ENCODE measurements around the gene GJC1.

GJC1 gene

DNA sequence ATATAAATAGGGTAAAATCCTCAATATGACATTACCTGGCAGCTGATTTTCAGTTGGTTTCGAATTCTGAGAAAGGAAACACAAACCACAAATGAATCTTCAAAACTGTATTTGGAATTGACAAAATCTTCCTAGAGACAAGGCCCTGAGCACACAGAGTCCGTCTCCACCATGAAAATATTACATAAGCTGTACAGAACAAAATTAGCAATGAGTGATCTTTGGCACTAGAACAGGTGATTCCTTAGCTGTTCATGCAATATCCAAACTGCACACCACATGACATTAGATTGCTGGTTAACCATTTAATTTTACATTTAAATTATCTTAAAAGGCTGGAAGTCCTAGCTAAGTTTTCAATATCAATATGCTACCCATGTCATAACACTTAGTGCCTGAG, 31.7 kb downstream of the GJC1 start:
- DNase-seq, result no peak

DNA sequence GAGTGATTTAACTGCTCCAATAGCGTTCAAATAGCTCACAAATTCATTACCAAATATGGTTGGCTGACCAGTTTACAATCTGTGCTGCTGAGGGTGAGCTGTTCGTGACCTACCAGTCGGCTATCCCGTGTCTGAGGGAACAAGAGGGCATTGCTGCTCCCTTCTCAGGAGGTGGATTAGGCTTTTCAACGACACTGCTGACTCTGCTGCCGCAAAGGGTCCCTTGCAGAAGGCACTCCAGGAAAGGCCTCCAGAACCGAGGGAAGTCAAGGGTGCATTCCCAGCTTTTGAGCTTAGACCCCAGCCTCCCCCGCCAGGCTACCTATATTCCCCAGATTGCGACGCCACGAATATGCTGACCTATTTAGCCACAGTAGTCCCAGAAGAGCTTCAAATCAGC, 32.3 kb downstream of the GJC1 start:
- no peak for DNase-seq

DNA sequence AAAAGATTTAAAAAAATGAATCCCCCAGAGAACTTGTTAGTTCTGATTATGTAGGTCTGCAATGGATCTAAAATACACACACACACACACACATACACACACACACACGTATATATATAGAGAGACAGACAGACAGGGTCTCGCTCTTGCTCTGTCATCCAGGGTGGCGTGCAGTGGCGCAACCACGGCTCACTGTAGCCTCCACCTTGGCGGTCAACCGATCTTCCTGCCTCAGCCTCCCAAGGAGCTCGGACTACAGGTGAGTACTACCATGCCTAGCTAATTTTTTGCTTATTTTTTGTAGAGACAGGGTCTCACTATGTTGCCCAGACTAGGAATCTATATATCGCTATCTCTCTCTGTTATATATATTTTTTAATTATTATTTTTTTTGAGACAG, 33.4 kb downstream of the GJC1 start:
- DNase-seq, result no peak

DNA sequence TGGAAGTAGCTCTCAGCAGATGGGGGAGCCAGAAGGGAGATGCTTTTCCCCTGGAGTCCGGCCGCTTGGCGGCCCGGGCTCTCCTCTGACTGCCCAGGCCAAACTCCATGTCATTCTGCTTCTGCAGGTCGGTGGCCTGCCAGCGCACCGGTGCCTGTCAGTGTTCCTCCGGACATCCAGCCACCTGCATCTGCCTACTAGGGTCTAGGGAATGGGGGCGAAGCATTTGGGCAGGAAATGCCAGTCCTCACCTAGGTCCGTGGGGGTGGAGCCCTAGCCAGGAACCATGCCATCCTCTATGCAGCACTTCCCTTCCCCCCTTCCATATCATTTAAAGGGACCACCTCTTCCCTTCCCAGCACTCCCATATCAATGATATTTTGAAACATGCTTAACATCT, 34.2 kb downstream of the GJC1 start:
- no peak for DNase-seq

DNA sequence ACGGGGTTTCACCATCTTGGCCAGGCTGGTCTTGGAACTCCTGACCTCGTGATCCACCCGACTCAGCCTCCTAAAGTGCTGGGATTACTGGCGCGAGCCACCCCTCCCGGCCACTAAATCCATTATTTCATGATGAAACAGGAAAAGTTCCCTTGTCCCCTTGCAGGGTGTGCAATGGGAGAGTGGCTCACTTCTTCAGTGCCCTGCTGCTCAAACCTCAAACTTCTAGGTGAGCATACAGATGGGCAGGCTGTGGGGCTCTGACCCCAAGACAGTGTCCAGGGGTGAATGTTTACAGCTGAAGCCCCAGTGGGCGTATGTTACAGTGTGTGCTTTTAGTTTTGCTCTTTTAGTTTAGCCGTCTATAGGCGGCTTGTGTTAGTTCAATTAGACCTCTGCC, 34.7 kb downstream of the GJC1 start:
- no peak for DNase-seq

DNA sequence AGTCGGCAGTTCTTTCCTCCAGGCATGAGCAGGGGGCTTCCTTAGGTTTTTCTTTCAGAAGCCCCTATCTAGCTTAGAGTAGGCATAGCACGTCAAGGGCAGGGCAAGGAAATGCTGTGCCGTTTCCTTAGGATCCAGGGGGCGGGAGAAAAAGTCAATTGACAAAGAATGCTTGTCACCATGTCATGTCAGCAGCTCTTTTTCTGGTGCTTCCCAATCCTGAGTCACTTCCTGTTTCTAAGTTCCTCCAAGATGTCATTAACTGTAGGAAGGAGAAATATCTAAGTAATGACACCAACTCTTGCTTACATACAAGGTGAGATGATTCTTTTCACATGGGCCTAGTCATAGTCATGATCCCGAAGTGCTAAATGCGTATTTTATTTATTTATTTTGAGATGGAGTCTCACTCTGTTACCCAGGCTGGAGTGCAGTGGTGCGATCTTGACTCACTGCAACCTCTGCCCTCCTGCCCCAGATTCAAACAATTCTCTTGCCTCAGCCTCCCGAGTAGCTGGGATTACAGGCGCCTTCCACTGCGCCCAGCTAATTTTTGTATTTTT, 35.2 kb downstream of the GJC1 start:
- peak; percentile 90 for DNase-seq

DNA sequence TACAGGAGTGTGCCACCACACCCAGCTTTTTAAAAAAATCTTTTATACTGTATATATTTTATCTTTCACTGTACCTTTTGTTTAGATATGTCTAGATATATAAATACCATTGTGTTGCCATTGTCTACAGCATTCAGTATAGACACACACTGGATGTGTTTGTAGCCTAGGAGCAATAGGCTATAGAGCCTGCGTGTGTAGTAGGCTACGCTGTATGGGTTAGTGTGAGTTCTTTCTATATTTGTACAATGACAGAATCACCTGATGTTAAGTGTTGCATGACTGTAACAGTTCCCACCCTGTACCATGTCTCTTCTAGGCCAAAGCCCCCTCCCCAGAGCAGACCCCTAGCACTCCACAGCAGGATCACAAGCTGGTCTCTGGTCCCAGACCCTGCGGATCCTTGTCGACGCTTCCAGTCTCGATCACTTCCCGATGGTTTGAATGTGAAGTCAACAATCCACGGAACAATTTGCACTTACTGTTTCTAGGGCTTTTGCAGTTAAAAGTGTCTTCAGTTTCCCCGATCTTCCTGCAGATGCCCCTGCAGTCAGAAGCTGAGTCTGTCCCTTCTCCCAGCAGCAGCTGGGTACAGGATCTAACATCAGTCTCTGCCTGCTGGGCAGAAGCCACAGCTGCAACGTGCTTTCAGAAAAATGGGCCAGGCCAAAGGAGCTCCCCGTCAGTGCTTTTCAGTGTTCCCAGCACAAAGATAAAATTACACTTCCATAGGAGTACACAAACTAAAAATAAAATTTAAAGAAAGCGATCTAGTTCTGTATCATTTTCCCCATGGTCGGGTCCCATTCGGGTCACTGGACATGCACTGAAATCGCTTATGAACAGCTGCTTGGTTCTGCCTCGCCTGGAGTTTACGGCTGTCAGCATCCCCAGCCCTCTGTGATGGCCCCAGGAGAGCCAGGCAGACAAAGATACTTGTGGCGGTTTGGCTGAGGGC, 35.9 kb downstream of the GJC1 start:
- peak; percentile 34 for DNase-seq

DNA sequence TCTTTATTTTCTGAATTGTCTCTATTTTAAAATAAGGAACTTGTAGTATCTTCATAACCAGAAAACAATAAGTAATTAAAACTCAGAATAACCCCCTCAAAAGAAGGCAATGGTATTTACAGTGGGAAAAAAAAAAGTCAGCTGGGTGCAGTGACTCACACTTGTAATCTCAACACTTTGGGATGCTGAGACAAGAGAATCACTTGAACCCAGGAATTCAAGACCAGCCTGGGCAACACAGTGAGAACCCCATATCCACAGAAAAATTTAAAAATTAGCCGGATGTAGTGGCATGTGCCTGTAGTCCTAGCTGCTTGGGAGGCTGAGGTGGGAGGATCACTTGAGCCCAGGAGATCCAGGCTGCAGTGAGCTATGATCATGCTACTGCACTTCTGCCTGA, 37.8 kb downstream of the GJC1 start:
- peak; percentile 57 for DNase-seq

DNA sequence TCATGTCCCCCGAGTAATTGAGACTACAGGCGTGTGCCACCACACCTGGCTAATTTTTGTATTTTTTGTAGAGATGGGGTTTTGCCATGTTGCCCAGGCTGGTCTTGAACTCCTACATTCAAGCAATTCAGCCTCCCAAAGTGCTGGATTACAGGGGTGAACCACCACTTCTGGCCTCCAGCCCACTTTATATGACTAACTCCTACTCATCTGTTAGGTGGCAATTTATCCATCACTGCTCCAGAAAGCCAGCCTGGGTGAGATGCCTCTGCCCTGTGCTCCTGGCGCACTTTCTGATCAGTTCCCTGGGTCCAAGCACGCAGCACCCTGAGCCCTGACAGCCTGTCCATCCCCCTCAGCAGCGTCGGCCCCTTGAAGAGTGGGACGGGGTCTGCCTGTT, 41.9 kb downstream of the GJC1 start:
- no peak for DNase-seq

DNA sequence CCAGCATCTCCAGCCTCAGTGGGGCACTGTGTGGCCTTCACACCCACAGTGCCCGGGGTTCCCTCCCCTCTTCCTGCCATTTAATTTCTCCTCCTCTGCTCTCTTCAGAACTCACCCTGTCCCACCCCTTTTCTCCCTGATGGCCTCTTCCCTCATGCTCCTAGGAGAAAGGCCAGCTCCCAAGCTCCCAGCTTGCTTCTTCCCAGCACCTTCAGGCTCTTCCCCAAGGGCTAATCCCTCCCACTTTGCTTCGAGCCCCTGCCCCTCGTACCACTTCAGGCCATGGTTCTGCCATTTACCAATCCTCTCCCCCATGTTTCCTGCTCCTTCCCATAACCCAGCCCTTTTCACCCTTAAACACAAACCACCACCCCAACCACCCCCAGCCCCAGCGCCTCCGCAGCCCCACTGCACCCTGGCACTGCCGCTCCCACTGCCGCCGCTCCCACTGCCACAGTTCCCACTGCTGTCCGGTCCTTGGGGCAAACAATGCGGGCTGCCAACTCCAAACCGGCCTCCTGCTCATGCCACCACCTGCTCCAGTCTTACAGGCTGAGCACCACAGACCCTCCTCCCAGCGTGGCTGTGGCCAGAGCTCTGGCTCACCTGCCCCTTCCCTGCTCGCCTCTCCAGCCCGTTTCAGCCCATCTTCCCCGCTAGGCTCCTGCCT, 42.7 kb downstream of the GJC1 start:
- no peak for DNase-seq

DNA sequence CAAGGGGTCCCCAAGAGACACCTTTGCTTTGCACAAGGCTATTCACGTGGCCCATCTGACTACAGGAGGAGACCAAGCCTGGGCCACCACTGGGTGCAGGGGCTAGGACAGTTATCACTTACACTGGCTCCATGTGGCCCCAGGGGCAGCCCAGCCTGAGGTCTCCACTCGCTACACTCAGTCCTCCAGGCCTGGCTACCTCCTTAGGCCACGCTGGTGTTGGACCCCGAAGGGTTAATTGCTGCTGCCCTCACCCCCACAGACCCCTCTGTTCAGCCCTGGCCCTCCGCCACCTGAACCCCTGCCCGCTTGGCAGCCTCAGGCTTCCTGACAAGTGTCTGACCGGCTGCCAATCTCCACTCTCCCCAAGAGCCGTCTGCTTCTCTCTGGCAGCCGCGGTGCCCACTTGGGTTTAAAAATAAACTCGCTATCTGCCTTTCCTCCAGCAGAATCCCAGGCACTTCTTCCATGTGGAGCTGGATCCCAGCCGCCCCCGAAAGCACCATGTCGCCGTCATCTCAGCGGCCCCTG, 43.5 kb downstream of the GJC1 start:
- no peak for DNase-seq

DNA sequence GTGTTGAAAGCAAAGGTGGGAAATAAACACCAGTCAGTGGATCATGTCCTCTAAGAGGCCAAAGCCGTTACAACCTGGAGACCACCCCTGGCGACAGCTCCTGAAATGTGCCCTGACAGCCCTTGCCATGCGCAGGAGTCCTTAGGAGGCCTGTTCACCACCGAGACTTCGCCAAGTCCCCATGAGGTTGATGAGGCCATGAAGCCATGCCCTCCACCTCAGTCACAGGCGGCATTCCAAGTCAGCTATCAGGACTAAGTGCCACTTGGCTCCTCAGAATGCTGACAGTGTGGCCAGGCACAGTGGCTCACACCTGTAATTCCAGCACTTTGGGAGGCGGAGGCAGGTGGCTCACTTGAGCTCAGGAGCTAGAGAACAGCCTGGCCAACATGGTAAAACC, 44.2 kb downstream of the GJC1 start:
- DNase-seq, result no peak

DNA sequence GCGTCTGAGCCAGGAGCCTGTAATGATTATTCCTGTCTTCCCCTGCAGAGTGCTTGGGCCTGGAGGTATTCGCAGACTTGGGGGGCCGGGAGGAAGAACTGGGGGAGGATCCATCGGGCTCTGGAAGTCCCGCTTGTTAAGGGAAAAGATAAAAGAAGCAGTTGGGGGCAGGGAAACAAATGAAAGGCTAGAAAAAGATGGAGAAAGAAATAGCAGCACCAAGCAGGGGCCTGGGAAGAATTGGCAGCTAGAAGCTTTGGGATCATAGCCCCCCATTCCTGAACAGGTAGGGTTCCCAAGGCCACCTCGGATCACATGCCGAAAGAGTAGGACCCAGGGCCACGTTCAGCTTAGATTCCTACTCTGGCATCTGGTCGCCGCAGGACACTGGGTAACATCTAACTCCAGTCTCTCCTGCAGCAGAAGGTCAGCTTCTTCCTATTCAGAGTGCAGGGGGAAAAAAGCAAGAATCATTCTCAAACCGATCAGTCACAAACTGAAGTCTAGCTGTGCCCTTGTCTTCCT, 47.7 kb downstream of the GJC1 start:
- no peak for DNase-seq

DNA sequence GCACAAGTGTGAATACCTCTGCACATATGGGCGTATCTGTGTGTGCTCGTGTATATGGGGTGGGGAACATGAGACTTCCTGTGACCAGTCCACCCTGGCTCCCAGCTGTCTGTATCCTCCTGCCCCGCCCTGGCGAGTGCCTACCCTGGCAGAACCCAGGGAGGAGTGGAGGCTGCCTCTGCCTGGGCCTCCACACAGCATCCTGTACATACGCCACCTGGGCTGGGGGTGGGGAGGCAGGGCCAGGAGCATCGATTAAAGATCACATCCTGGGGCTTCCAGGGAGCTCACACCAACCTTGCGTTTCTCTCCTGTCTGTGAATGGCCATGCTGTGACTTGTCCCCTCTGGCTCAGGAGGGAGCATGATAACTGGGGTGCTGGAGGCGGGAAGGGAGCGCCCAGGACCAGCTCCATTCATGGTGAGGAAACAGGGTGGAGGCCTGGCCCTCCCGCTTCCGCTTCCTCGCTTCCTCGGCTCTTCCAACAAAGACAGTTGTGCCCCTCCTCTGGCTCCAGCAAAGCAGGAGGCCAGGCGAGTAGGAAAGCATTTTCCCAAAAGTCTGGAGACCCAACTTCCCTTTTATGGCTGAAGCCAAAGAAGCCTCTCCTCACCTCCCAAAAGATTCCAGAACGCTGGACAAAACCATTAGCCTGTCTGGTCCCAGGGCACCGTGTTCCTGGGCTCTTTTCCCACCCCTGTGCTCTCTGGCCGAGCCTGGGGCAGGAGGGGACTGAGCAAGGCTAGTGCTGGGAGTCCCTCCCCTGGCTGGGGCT, 48.3 kb downstream of the GJC1 start:
- DNase-seq, result no peak

DNA sequence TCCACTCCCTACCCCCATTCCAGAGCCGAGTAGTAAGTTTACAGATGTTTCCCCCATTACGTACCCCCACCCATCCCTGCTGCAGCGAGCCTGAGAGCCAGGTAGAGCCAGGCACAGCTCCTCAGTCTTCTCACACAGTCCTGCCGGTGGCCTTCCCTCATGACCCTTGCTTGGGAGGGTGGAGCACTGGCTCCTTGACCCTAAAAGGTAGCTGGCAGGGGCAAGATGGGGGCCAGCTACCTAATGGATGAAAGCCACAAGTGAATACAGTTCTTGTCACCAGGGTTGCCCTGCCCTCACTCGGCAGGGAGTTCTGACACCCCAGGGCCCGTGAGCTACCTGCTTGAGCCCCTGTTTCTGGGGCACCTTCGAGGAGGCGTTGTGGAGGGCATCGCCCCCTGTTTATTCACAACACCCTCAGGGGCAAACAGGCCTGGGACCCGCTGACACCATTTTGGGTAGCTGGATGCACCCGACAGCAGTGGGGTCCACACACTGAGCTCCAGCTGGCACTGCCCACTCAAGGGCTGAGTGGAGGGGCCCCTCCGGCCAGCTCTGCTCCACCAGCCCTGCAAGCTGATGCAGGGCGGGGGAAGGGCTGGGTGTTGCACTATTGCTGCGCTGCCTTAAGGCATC, 49.1 kb downstream of the GJC1 start:
- no peak for DNase-seq

DNA sequence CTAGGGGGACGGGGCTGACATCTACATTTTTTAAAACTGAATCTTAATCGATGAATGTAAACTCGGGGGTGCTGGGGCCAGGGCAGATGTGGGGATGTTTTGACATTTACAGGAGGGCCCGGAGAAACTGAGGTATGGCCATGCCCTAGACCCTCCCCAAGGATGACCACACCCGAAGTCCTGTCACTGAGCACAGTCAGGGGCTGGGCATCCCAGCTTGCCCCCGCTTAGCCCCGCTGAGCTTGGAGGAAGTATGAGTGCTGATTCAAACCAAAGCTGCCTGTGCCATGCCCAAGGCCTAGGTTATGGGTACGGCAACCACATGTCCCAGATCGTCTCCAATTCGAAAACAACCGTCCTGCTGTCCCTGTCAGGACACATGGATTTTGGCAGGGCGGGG, 49.9 kb downstream of the GJC1 start:
- no peak for DNase-seq

DNA sequence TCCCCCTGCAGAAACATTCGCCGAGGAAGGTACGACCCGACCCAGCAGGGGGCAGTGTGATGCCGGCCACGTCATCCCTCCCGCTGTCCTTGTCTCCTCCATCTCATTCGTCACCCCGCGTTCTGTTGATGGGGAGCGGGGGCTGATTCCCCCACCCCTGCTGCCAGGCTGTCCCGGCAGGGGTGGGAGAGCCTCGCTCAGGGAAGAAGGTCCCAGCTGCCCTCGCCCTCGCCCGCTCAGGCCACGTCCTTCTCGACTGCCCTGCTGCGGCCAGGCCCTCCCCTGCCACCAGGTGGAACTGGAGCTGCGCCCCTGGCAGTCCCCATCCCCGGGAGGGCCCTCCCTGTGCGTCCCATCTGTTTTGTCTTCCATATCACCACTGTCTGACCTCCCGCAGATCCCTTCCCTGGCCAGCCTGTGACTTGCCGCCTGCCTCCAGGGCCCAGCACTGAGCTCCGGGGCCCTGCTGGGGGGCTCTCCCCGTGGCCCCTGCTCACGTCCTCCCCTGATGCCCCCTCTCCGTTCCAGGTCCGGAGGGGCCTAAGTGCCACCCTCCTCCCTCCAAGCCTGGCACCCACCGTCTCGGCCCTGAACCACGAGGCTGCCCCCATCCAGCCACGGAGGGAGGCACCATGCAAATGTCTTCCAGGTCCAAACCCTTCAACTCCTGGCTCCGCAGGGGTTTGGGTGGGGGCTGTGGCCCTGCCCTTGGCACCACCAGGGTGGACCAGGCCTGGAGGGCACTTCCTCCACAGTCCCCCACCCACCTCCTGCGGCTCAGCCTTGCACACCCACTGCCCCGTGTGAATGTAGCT, 50.7 kb downstream of the GJC1 start:
- DNase-seq, result peak; percentile 85

DNA sequence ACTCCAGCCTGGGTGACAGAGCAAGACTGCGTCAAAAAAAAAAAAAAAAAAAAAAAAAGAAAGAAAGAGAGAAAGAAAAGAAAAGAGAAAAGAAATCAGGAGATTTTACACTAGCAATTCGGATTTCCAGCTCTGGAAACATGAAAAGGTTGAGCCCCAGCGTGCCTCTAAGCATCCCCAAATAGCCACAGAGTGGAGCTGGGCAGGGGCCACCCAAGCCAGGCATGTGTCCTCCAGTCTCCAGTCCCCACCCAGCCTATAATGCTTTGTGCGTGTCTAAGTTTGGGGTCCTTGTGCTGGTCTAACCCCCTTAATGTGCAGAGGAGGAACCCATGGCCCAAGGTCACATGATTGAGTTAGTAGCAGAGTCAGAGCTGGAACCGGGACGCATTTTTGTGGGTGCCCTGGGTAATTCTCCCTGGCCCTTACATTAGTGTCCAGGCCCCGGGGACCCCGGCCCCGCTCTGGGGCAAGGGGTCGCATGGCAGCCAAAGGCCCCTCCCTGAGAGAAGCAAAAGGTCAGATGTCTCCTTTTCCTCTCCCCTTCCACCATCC, 51.4 kb downstream of the GJC1 start:
- no peak for DNase-seq

DNA sequence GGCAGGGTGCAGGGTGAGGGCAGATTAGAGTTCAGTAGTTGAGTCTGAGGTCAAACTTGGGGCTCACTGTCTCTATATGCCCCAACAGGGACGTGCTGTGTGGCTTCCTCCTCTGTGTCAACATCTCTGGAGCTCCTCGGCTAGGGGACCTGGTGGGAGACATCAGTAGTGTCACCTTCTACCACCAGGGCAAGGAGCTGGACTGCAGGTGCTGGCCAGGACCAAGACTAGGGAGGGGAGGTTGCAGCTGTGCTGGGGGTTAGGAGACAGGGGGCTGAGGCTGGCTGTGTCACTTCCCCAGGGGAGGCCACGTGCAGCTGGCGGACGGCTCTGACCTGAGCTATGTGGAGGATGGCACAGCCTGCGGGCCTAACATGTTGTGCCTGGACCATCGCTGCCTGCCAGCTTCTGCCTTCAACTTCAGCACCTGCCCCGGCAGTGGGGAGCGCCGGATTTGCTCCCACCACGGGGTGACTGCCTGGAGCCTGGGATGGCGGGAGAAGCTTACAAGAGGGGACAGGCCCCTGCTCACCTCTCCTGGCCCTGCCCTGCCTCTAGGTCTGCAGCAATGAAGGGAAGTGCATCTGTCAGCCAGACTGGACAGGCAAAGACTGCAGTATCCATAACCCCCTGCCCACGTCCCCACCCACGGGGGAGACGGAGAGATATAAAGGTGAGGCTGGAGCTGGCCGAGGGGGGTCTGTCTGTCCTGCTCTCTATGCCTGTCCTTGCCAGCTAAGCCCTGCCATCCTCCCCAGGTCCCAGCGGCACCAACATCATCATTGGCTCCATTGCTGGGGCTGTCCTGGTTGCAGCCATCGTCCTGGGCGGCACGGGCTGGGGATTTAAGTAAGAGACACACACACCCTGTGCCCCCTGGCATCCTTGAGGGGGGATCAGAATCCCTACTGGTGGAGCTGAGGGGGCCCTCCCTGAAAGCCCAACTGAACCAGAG, 52.4 kb downstream of the GJC1 start:
- no peak for DNase-seq
